Head of caudate nucleus (tissue), 42 donors: ENCODE results near the gene CAMK2G.
"Not testable (repeated sequence)": the region's sequence is repeated elsewhere in the genome, so short reads cannot be mapped to it uniquely, and the experiment has no call there.

Experiments
- DNase-seq, 42 donors: peaks; one replicate each; pipeline versions ENCODE4 v3.0.0 to v3.0.0-alpha.2; 2020 to 2021; ENCODE audit warnings: mixed read lengths in 7 of 42
- intact Hi-C: fragments of 100-400 bp; cut with DNase I; formaldehyde crosslinking; loops from one replicate; pipeline ENCODE4 v1.15.0; 2022

Gene CAMK2G

DNA sequence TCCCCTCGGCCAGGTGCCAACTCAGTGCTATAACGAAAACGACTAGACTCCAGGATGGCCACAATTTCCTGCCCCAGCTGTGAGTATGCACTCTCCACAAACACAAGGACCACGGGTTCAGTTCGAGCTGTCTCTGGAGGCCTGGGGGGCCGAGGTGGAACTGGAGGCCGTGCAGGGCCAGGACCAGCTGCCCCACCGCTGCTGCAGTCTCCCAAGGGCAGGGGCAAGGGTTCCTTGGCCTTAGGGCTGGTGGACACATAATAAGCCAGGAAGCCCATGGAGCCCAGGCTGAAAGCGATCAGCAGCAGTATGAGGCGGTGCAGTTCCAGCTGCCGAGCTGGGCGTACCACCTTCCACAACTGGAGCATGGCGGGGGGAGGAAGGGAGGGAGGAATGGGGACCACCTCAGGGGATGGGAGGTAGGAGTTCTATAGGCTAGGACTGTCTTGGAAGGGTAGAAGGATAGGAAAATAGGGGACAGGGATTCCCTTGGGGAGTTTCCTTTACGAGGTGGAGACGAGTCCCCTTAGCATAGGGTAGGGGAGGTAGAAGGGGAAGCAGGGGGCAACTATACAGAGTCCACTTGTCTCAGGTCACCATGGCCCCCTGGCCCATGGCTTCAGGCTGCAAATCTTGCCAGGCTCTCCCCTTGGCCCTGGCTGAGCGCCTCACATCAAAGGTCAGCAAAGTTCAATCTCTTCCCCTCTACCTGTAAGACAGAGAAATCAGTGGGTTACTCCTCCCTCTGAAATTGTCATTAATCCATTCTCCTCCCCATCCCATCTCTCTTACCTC lies 66.1 kb downstream of the CAMK2G start:
- intact Hi-C loops, result no loop called here
- no peak for DNase-seq

DNA sequence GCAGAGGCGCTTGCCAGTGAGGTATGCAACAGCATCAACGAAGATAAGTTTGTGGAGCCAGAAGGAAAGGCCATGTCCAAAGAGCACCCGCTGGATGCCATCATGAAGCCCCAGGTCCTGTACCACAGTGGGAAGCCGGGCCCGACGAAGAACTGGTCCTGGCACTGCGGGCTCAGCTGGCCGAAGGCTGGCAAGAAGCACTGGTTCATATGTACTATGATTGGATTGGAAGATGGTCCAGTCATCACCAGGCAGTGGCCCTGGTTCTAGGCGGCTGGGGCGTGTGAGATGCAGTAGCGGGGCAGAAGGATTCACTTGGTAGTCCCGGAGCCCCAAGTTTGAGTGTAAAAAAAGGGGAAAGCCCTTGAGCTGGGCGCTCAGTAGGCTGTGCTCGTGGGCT lies 66.9 kb downstream of the CAMK2G start:
- intact Hi-C loops, result no loop called here
- DNase-seq, result no peak

DNA sequence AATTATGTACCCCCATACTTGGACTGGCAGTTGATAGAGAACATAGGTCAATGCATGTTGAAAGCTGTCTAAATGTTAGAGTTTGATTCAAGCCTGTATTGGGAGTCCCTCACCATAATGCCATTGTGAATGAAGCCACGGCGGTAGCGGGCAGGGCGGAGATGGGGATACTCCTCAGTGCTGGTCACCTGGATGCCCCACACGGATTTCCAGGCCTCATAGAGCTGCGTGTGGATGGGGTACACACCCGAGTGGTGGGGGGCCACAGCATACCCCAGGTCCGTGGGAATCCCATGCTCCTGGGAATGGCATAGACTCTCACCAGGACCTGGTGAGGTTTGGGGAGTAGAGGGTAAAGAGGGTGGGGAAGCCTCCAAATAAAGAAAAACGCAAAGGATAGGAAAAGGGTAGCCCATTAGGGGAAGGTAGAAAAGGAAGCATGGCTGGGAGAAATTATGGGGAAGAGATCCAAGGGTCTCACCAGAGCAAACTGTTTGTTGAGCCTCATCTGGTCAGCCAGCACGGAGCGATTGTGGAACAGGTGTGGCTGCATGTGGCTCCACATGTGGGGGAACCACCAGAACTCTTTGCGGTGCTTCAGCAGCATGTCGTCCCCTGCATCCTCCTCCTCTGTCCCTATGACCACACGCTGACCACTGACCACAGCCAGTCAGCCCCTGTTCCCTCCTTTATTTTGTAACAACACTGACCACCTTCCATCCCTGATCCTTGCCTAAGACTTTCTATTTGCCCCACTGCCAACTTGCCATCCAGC lies 68.0 kb downstream of the CAMK2G start:
- intact Hi-C loops, result no loop called here
- DNase-seq, result no peak

DNA sequence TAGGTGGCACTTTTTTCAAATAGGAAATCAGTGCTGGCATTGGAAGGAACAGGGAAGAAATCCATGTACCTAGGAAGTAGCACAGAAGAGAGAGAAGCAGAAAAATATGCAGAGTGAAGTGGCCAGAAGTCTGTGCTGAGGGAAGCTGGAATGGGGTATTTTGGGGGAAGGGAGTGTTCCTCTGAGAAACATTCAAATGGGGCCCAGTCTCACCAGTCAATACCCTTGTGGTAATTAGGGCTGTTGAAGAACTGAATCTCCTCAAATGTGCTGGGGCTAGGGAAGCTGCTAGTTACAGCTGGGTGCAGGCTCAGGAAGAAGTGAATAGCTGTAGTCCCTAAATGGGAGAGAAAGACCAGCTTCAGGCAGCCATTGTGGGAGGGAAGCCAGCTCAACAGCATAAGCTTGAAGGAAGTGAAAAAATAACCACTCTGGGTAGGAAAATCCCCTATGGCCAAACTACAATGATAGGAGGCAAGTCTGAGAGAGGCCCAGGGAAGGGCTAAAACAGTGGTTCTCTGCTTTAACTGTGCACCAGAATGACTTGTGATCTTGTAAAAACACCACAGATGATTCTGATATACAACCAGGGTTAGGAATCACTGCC lies 70.6 kb downstream of the CAMK2G start:
- peak in 1 of 42 donors; percentile 1 for DNase-seq
- intact Hi-C loops, result no loop called here

DNA sequence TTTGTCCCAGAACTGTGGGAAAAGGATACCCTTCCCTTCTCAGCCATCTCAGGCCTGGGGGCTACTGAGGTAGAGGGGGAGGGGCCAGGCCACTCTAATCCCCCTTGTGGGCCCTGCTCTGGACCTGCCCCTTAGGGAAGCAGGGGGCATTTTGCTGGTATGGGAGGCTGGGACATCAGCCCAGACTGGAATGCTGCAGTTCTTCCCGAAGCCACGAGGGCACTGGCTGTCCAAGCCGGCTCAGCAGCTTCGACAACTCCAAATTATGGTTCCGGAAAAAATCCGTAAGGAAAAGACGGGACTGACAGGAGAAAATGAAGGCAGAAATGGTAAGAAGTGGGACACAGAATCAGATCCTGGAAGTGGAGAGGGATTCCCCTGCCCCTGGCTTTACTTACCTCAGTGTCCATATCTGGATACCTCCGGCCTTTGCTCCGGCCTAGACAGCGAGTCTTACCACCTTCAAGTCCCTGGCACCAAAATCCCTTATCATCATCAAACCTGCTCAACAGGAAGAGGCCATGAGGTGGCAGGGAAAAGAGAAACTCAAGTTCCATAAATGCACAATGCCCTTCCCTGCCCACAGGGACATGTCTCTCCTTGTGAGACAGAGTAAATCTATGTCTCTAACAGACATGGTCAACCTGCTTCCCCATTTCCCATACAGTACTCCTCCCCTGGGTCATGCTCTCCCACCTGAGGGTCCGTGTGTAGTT lies 71.9 kb downstream of the CAMK2G start:
- peak in 1 of 42 donors; percentile 25 for DNase-seq
- intact Hi-C loops, result no loop called here

DNA sequence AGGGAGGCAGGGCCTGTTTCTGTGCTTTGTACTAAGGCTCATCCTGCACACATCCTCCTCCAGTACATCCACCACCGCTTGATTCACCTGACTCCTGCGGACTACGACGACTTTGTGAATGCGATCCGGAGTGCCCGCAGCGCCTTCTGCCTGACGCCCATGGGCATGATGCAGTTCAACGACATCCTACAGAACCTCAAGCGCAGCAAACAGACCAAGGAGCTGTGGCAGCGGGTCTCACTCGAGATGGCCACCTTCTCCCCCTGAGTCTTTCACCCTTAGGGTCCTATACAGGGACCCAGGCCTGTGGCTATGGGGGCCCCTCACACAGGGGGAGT lies 73.1 kb downstream of the CAMK2G start:
- intact Hi-C loops, result no loop called here
- peak in 2 of 42 donors; percentile 30 to 44 for DNase-seq

DNA sequence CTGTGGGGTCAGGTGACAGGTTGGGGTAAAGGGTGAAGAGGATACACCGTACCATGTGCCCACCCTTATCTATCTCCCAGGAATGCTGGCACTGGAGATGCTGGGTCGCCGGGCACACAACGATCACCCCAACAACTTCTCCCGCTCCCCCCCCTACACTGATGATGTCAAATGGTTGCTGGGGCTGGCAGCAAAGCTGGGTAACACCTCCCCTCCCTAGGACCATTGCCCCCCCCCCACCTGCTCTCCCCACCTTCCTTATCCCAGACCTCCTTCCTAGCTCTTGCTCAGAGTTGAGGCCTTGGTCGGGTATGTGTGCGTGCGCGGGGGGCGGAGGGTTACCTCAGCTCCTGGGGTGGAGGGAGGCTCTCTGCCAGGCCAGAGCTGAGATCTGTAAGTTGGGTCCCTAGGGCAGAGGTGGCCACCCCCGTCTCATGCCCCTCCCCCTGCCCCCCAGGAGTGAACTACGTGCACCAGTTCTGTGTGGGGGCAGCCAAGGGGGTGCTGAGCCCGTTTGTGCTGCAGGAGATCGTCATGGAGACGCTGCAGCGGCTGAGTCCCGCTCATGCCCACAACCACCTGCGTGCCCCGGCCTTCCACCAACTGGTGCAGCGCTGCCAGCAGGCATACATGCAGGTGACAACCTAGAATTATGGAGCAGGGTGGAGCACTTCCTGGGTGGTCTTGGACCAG lies 73.6 kb downstream of the CAMK2G start:
- peak in 41 of 42 donors; percentile 35 to 88 (median 67) for DNase-seq
- intact Hi-C loops, result no loop called here

DNA sequence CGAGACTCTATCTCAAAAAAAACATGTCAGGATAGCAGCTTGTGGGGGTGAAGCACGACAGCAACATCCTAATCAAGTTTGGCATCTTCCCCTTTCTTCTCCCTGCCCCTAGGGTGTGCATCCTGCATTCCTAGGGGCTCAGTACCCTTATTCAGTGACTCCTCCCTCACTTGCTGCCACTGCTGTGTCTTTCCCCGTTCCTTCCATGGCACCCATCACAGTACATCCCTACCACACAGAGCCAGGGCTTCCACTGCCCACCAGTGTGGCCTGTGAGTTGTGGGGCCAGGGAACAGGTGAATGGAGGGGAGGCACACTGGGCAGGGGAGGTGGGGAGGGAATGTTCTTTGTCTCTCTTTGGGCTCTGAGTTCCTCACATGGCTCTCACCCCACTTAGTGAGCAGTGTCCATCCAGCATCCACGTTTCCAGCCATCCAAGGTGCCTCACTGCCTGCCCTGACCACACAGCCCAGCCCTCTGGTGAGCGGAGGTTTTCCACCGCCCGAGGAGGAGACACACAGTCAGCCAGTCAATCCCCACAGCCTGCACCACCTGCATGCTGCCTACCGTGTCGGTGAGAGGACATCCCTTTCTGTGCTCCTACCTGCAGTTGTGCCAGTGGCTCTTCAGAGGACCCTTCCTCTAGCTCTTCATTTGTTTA lies 74.3 kb downstream of the CAMK2G start:
- DNase-seq, result peak in 1 of 42 donors; percentile 26

DNA sequence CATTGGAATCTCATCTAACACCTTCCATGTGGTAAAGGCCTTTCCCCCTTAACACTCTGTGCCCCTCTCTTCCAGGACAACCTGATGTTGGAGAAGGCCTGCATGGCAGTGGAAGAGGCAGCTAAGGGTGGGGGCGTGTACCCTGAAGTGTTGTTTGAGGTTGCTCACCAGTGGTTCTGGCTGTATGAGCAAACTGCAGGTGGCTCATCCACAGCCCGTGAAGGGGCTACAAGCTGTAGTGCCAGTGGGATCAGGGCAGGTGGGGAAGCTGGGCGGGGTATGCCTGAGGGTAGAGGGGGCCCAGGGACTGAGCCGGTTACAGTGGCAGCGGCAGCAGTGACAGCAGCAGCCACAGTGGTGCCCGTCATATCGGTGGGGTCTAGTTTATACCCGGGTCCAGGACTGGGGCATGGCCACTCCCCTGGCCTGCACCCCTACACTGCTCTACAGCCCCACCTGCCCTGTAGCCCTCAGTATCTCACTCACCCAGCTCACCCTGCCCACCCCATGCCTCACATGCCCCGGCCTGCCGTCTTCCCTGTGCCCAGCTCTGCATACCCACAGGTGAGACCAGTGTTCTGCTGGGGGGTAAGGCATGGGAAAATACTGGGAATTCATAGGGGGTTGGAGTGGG lies 75.3 kb downstream of the CAMK2G start:
- DNase-seq, result no peak
- intact Hi-C loops, result no loop called here

More for the DNA sequence above, 74.3 kb downstream of the CAMK2G start:
- intact Hi-C loops, result no loop called here

DNA sequence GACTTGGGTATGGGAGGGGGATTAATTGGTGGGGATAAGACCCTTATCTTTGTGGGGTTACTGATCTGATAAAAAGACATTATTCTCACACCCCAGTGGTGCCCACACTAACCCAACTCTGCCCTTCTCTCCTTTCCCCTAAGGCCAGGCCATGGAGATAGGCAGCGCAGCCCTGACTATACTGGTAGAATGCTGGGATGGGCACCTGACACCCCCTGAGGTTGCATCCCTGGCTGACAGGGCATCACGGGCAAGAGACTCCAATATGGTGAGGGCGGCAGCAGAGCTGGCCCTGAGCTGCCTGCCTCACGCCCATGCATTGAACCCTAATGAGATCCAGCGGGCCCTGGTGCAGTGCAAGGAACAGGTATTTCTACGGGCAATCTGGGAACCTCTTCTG lies 76.3 kb downstream of the CAMK2G start:
- DNase-seq, result no peak
- intact Hi-C loops, result no loop called here

DNA sequence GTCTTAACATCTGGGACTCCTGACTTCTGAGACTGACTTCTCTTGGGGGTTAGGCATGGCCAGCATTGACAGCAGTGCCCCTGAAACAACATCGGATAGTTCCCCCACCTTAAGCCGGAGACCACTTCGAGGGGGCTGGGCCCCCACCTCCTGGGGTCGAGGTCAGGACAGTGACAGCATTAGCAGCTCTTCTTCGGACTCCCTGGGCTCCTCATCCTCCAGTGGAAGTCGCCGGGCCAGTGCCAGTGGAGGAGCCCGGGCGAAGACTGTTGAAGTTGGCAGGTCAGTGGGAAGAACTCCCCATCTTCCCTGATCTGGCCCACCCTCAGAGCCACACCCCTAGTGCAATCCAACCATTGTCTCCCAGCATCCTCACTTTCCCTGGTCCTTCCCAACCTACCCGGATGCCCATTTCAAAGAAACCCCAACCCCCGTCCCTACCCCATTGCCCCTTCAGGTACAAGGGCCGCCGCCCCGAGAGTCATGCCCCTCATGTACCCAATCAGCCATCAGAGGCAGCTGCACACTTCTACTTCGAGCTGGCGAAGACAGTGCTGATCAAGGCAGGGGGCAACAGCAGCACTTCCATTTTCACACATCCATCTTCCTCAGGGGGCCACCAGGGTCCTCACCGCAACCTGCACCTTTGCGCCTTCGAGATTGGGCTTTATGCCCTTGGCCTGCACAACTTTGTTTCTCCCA lies 76.9 kb downstream of the CAMK2G start:
- no peak for DNase-seq

DNA sequence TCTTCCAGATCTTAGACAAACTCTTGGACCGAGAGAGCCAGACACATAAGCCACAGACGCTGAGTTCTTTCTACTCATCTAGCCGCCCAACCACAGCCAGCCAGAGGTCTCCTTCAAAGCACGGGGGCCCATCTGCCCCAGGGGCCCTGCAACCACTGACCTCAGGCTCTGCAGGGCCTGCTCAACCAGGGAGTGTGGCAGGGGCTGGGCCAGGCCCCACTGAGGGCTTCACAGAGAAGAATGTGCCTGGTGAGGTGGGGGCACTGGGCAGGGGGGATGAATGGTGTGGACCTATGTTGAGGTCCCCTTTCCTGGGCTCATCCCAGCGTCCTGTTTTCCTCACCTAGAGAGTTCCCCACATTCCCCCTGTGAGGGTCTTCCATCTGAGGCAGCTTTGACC lies 77.6 kb downstream of the CAMK2G start:
- no peak for DNase-seq
- intact Hi-C loops, result no loop called here

More for the DNA sequence above, 76.9 kb downstream of the CAMK2G start:
- intact Hi-C loops, result no loop called here

DNA sequence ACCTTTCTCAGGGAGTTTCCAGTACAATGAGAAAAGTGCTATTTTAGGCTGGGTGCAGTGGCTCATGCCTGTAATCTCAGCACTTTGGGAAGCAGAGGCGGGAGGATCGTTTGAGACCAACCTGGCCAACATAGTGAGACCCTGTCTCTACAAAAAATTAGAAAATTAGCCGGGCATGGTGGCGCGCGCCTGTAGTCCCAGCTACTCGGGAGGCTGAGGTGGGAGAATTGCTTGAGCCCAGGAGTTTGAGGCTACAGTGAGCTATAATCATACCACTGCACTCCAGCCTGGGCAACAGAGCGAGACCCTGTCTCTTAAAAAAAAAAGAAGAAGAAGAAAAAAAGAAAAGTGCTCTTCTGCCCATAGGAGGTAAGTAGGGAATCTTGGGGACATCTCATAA lies 78.3 kb downstream of the CAMK2G start:
- DNase-seq, intact Hi-C loops: not testable (repeated sequence)

DNA sequence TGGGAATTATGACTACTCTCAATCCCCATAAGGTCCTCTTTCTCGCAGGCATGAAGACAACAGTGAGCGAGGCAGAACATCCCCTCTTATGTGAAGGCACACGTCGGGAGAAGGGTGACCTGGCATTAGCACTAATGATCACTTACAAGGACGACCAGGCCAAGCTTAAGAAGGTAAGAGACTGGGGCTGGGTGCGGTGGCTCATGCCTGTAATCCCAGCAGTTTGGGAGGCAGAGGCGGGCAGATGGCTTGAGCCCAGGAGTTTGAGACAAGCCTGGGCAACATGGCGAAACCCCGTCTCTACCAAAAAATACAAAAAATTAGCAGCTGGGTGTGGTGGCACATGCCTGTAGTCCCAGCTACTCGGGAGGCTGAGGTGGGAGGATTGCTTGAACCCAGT lies 78.9 kb downstream of the CAMK2G start:
- intact Hi-C loops, result not testable (repeated sequence)

DNA sequence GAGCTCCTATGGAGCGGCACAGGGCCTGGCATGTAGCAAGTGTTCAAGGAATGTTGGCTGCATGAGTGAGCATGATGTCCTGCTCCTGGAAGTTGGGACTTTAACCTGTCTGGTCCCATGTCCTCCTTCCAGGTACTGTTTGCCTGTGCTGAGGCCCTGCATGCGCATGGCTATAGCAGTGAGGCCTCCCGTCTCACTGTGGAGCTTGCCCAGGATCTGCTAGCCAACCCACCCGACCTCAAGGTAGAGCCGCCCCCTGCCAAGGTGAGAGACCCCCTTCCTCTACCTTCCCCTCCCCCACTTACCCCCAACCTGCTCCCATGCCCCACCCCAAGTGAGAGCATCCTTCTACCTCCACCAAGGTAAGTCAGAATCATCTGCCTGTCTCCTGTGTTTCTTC lies 80.9 kb downstream of the CAMK2G start:
- intact Hi-C loops, result no loop called here
- DNase-seq, result no peak

More for the DNA sequence above, 78.9 kb downstream of the CAMK2G start:
- DNase-seq, result peak in 1 of 42 donors; percentile 14

DNA sequence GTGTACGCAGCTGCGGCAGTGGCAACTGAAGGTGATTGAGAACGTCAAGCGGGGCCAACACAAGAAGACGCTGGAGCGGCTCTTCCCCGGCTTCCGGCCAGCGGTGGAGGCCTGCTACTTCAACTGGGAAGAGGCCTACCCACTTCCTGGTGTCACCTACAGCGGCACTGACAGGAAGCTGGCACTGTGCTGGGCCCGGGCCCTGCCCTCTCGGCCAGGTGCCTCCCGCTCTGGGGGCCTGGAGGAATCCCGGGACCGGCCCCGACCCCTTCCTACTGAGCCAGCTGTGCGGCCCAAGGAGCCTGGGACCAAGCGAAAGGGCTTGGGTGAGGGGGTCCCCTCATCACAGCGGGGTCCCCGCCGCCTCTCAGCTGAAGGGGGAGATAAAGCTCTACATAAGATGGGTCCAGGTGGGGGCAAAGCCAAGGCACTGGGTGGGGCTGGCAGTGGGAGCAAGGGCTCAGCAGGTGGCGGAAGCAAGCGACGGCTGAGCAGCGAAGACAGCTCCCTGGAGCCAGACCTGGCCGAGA lies 82.4 kb downstream of the CAMK2G start:
- DNase-seq, result peak in 1 of 42 donors; percentile 11
- intact Hi-C loops, result no loop called here
